COLO668 (cell line): ENCODE data around the gene MAPRE2.

Experiments used
- DNase-seq: peaks from one replicate; lab custom pipeline; 2025; ENCODE audit not compliant: unreplicated experiment; lab: John Stamatoyannopoulos, UW

Gene MAPRE2

GRCh38 chr18:35174093-35174731 lies 133.0 kb downstream of the MAPRE2 start:
- peak; percentile 31 for DNase-seq

GRCh38 chr18:35174745-35175144 lies 133.5 kb downstream of the MAPRE2 start:
- no peak for DNase-seq

GRCh38 chr18:35176925-35177324 lies 135.7 kb downstream of the MAPRE2 start:
- no peak for DNase-seq

- no peak for DNase-seq
These were observed 137.0 kb downstream of the MAPRE2 start for GRCh38 chr18:35178260-35178659.

GRCh38 chr18:35179906-35180305 lies 138.7 kb downstream of the MAPRE2 start:
- no peak for DNase-seq

GRCh38 chr18:35180455-35180854 lies 139.2 kb downstream of the MAPRE2 start:
- DNase-seq: no peak

GRCh38 chr18:35182151-35182550 lies 140.9 kb downstream of the MAPRE2 start:
- DNase-seq: no peak

- DNase-seq: no peak
These were observed 142.7 kb downstream of the MAPRE2 start for GRCh38 chr18:35183886-35184285.

GRCh38 chr18:35185771-35186170 lies 144.6 kb downstream of the MAPRE2 start:
- no peak for DNase-seq

GRCh38 chr18:35186291-35187034 lies 145.2 kb downstream of the MAPRE2 start:
- no peak for DNase-seq

- no peak for DNase-seq
These were observed 148.3 kb downstream of the MAPRE2 start for GRCh38 chr18:35189510-35189909.

GRCh38 chr18:35190948-35191697 lies 149.9 kb downstream of the MAPRE2 start:
- no peak for DNase-seq

GRCh38 chr18:35191698-35192025 lies 150.4 kb downstream of the MAPRE2 start:
- no peak for DNase-seq

GRCh38 chr18:35192415-35192814 lies 151.2 kb downstream of the MAPRE2 start:
- DNase-seq: no peak
